HL-60 (cell line): ENCODE results near the gene POU2F2.

Experiments
- DNase-seq, 2 experiments: peaks; one replicate each; pipeline ENCODE4 v3.0.0-alpha.2; 2010 to 2020; ENCODE audit warnings: low read depth in 1 of 2, low spot score in 1 of 2
- H3K27ac ChIP-seq: fragments of 250-450 bp; sonication (Bioruptor Pico); replicated peaks from 2 replicates; pipeline ENCODE4 v1.5.1; 2020; ENCODE audit warnings: mild to moderate bottlenecking, moderate library complexity
- H3K27me3 ChIP-seq: fragments of 250-450 bp; sonication (Bioruptor Pico); 2 replicates; pipeline ENCODE4 v1.5.1; 2021; ENCODE audit warnings: mild to moderate bottlenecking, moderate library complexity; ENCODE audit not compliant: insufficient read depth, poor library complexity, severe bottlenecking
- H3K4me3 ChIP-seq: replicated peaks from 2 replicates; pipeline ENCODE4 v1.5.1; 2011; ENCODE audit warnings: mild to moderate bottlenecking, control low read depth, low read length; ENCODE audit not compliant: insufficient read depth
- CTCF ChIP-seq: IDR thresholded peaks from one replicate; pipeline ENCODE4 v1.5.1; 2011; ENCODE audit warnings: low read length, control low read depth, inconsistent platforms; ENCODE audit not compliant: insufficient read depth
- GABPA ChIP-seq: IDR thresholded peaks from 2 replicates; pipeline ENCODE4 v1.6.1; 2012; ENCODE audit warnings: low read depth
- POLR2AphosphoS5 ChIP-seq: IDR thresholded peaks from 2 replicates; pipeline ENCODE4 v1.6.1; 2012; ENCODE audit warnings: low read depth
- REST ChIP-seq: IDR thresholded peaks from 2 replicates; pipeline ENCODE4 v1.6.1; 2012; ENCODE audit warnings: low read depth; ENCODE audit not compliant: insufficient replicate concordance
- SPI1 ChIP-seq: IDR thresholded peaks from 2 replicates; pipeline ENCODE4 v1.6.1; 2012; ENCODE audit warnings: low read depth, mild to moderate bottlenecking, borderline replicate concordance

Gene POU2F2

GRCh38 chr19:42064432-42064831 lies 67.8 kb downstream of the POU2F2 start:
- no peak for DNase-seq
- no peak overlapping the region for H3K27ac ChIP-seq
- TF ChIP-seq GABPA: no peak
- no peak for TF ChIP-seq POLR2AphosphoS5
- no peak for TF ChIP-seq SPI1
- no peak for TF ChIP-seq REST
- no peak for TF ChIP-seq CTCF
- H3K4me3 ChIP-seq: no peak overlapping the region
- peaks cover 10% of the 10 kb centered on the region for H3K27me3 ChIP-seq

GRCh38 chr19:42062381-42062780 lies 69.9 kb downstream of the POU2F2 start:
- TF ChIP-seq SPI1: no peak
- no peak for TF ChIP-seq GABPA
- no peak for TF ChIP-seq CTCF
- no peak for TF ChIP-seq POLR2AphosphoS5
- no peak for TF ChIP-seq REST
- H3K4me3 ChIP-seq: no peak overlapping the region
- no peak for DNase-seq
- no peaks in the 10 kb centered on the region for H3K27me3 ChIP-seq
- no peak overlapping the region for H3K27ac ChIP-seq

- Histone ChIP-seq H3K4me3 (no peak overlapping the region), H3K27ac (no peak overlapping the region), H3K27me3 (no peaks in the 10 kb centered on the region)
- no peak for DNase-seq
- TF ChIP-seq REST (no peak), GABPA (no peak), CTCF (no peak), POLR2AphosphoS5 (no peak), SPI1 (no peak)
Observed at GRCh38 chr19:42060117-42060516, 72.1 kb downstream of the POU2F2 start.
